T-helper 2 cell treated with Interferon-gamma antibody and Interleukin-4, amounts not matched to agents 5 μg/mL and 100 μg/mL, for 36 hours (primary cell): Measurements from ENCODE around the gene MMEL1.
A peak's percentile ranks its signal among the peaks of the same experiment; 100 is the strongest.
"Not testable (repeated sequence)": the region's sequence is repeated elsewhere in the genome, so short reads cannot be mapped to it uniquely, and the experiment has no call there.

Experiments used
- DNase-seq: peaks from one replicate; pipeline ENCODE4 v3.0.0; 2021; ENCODE audit warnings: low spot score
- H3K27ac Mint-ChIP-seq: one replicate; pipeline ENCODE4 v1.8.0; 2021; ENCODE audit warnings: mild to moderate bottlenecking, mixed read lengths
- H3K27me3 Mint-ChIP-seq: one replicate; pipeline ENCODE4 v1.8.0; 2021; ENCODE audit warnings: low read depth, mixed read lengths
- H3K36me3 Mint-ChIP-seq: one replicate; pipeline ENCODE4 v1.8.0; 2021; ENCODE audit warnings: low read depth, mixed read lengths
- H3K4me1 Mint-ChIP-seq: one replicate; pipeline ENCODE4 v1.8.0; 2021; ENCODE audit warnings: low read depth, mixed read lengths
- H3K4me3 Mint-ChIP-seq: one replicate; pipeline ENCODE4 v1.8.0; 2022; ENCODE audit warnings: mild to moderate bottlenecking, moderate library complexity, mixed read lengths
- H3K9me3 Mint-ChIP-seq: one replicate; pipeline ENCODE4 v1.8.0; 2021; ENCODE audit warnings: mixed read lengths

Gene MMEL1, protein sequence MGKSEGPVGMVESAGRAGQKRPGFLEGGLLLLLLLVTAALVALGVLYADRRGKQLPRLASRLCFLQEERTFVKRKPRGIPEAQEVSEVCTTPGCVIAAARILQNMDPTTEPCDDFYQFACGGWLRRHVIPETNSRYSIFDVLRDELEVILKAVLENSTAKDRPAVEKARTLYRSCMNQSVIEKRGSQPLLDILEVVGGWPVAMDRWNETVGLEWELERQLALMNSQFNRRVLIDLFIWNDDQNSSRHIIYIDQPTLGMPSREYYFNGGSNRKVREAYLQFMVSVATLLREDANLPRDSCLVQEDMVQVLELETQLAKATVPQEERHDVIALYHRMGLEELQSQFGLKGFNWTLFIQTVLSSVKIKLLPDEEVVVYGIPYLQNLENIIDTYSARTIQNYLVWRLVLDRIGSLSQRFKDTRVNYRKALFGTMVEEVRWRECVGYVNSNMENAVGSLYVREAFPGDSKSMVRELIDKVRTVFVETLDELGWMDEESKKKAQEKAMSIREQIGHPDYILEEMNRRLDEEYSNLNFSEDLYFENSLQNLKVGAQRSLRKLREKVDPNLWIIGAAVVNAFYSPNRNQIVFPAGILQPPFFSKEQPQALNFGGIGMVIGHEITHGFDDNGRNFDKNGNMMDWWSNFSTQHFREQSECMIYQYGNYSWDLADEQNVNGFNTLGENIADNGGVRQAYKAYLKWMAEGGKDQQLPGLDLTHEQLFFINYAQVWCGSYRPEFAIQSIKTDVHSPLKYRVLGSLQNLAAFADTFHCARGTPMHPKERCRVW

DNA sequence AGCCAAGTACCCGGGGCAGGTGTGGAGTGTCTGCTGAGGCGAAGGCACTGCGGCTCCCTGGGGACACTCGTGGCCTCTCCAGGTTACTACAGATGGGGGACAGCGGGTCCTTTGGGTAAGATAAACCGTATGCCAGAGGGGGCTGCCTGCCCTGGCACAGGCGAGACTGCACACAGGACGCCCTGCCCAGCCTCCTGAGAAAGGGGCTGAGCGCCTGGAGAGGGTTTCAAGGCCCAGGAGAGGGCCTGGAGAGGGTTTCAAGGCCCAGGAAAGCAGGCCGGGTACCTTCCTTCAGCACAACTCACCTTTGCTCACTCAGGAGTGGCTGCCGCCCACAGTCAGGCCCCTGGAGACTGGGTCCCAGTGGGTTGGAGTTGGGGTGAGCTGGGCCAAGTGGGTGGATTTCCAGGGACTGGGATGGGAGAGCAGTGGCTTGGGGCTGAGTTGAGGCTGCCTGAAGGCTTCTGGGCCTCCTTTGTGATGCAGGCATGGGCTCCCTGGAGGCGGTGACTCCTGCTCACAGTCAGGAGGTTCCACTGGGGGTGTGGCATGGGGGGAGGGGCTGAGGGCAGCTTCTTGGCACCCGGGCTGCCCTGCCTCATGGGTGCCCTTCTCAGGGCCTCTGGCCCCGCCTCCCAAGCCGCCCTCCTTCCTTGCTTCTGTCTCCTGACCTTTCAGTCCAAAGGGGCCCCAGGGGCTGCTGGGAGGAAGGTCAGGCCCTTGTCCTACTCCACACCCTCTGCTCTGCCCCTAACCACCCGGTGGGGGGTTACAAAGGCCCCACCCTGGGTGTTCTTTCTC lies at the start of gene MMEL1:
TSS of gene MMEL1 (minus strand) at position 456 of the 801 bp plus-strand sequence. CDS start 3,532 bp downstream, outside the sequence.
- Mint-ChIP-seq H3K36me3 (peaks cover 2% of the 10 kb centered on the region), H3K4me1 (no peaks in the 10 kb centered on the region)

DNA sequence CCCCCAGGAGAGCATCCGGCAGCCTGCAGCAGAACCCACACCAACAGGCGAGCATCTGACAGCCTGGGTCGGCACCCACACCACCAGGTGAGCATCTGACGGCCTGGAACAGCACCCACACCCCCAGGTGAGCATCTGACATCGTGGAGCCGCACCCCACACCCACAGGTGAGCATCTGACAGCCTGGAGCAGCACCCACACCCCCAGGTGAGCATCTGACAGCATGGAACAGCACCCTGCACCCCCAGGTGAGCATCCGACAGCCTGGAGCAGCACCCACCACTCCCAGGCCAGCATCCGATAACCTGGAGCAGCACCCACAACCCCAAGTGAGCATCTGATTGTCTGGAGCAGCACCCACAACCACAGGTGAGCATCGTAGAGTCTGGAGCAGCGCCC lies 43.9 kb upstream of the MMEL1 start:
- H3K27me3 Mint-ChIP-seq, H3K9me3 Mint-ChIP-seq, DNase-seq, H3K27ac Mint-ChIP-seq, H3K36me3 Mint-ChIP-seq, H3K4me1 Mint-ChIP-seq, H3K4me3 Mint-ChIP-seq: not testable (repeated sequence)

More for the DNA sequence above, at the start of gene MMEL1:
- Mint-ChIP-seq H3K27ac (no peak within 1 kb of the TSS), H3K9me3 (peaks cover 27% of the 10 kb centered on the region), H3K4me3 (no peak within 1 kb of the TSS), H3K27me3 (peaks cover 19% of the 10 kb centered on the region)
- DNase-seq = no peak

DNA sequence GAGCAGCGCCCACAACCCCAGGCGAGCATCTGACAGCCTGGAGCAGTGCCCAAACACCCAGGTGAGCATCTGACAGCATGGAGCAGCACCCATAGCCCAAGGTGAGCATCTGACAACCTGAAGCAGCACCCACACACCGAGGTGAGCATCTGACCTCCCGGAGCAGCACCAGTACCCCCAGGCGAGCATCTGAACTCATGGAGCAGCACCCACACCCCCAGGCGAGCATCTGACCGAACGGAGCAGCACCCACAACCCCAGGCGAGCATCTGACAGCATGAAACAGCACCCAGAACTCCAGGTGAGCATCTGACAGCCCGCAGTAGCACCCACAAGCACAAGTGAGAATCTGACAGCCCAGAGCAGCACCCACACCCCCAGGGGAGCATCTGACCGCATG lies 38.8 kb upstream of the MMEL1 start:
- H3K27ac Mint-ChIP-seq, H3K27me3 Mint-ChIP-seq, H3K4me1 Mint-ChIP-seq, H3K4me3 Mint-ChIP-seq, DNase-seq, H3K36me3 Mint-ChIP-seq, H3K9me3 Mint-ChIP-seq: not testable (repeated sequence)

DNA sequence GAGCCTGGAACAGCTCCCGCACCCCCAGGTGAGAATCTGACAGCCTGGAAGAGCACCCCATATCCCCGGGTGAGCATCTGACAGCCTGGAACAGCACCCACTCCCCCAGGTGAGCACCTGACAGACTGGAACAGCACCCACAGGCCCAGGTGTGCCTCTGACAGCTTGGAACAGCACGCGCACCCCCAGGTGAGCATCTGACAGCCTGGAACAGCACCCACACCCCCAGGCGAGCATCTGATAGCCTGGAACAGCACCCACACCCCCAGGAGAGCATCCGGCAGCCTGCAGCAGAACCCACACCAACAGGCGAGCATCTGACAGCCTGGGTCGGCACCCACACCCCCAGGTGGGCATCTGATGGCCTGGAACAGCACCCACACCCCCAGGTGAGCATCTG lies 27.0 kb upstream of the MMEL1 start:
- not testable (repeated sequence) for H3K36me3 Mint-ChIP-seq, H3K4me1 Mint-ChIP-seq, H3K27me3 Mint-ChIP-seq, H3K4me3 Mint-ChIP-seq, H3K27ac Mint-ChIP-seq, H3K9me3 Mint-ChIP-seq
- peak; percentile 3 for DNase-seq

DNA sequence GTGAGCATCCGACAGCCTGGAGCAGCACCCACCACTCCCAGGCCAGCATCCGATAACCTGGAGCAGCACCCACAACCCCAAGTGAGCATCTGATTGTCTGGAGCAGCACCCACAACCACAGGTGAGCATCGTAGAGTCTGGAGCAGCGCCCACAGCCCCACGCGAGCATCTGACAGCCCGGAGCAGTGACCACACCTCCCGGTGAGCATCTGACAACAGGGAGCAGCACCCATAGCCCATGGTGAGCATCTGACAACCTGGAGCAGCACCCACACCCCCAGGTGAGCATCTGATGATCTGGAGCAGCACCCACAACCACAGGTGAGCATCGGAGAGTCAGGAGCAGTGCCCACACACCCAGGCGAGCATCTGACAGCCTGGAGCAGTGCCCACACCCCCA lies 25.1 kb upstream of the MMEL1 start:
- H3K4me3 Mint-ChIP-seq, H3K27me3 Mint-ChIP-seq, H3K4me1 Mint-ChIP-seq, H3K27ac Mint-ChIP-seq, H3K9me3 Mint-ChIP-seq, H3K36me3 Mint-ChIP-seq: not testable (repeated sequence)
- DNase-seq = peak; percentile 3

DNA sequence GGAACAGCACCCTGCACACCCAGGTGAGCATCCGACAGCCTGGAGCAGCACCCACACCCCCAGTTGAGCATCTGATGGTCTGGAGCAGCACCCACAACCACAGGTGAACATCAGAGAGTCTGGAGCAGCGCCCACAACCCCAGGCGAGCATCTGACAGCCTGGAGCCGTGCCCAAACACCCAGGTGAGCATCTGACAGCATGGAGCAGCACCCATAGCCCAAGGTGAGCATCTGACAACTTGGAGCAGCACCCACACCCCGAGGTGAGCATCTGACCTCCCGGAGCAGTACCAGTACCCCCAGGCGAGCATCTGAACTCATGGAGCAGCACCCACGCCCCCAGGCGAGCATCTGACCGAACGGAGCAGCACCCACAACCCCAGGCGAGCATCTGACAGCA lies 24.3 kb upstream of the MMEL1 start:
- not testable (repeated sequence) for H3K9me3 Mint-ChIP-seq, H3K4me1 Mint-ChIP-seq, H3K27ac Mint-ChIP-seq, H3K36me3 Mint-ChIP-seq, H3K4me3 Mint-ChIP-seq, DNase-seq, H3K27me3 Mint-ChIP-seq

DNA sequence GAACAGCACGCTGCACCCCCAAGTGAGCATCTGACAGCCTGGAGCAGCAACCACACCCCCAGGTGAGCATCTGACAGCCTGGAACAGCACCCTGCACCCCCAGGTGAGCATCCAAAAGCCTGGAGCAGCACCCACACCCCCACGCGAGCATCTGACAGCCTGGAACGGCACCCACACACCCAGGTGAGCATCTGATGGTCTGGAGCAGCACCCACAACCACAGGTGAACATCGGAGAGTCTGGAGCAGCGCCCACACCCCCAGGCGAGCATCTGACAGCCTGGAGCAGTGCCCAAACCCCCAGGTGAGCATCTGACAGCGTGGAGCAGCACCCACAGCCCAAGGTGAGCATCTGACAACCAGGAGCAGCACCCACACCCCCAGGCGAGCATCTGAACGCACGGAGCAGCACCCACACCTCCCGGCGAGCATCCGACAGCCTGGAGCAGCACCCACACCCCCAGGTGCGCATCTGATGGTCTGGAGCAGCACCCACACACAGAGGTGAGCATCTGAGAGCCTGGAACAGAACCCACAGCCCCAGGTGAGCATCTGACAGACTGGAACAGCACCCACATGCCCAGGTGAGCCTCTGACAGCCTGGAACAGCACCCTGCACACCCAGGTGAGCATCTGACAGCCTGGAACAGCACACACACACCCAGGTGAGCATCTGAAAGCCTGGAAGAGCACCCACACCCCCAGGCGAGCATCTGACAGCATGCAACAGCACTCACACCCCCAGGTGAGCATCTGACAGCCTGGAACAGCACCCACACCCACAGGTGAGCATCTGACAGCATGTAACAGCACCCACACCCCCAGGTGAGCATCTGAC lies 23.0 kb upstream of the MMEL1 start:
- H3K27me3 Mint-ChIP-seq, H3K4me1 Mint-ChIP-seq, H3K27ac Mint-ChIP-seq, DNase-seq, H3K9me3 Mint-ChIP-seq, H3K4me3 Mint-ChIP-seq, H3K36me3 Mint-ChIP-seq: not testable (repeated sequence)

DNA sequence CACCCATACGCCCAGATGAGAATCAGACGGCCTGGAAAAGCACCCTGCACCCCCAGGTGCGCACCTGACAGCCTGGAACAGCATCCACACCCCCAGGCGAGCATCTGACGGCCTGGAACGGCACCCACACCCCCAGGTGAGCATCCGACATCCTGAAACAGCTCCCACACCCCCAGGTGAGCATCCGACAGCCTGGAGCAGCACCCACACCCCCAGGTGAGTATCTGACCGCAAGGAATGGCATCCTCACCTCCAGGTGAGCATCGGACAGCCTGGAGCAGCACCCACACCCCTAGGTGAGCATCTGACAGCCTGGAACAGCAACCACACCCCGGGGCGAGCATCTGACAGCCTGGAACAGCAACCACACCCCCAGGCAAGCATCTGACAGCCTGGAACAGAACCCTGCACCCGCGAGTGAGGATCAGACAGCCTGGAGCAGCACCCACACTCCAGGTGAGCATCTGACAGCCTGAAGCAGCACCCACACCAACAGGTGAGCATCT lies 21.7 kb upstream of the MMEL1 start:
- H3K4me3 Mint-ChIP-seq, H3K27ac Mint-ChIP-seq, H3K36me3 Mint-ChIP-seq, H3K27me3 Mint-ChIP-seq, H3K9me3 Mint-ChIP-seq, H3K4me1 Mint-ChIP-seq, DNase-seq: not testable (repeated sequence)

DNA sequence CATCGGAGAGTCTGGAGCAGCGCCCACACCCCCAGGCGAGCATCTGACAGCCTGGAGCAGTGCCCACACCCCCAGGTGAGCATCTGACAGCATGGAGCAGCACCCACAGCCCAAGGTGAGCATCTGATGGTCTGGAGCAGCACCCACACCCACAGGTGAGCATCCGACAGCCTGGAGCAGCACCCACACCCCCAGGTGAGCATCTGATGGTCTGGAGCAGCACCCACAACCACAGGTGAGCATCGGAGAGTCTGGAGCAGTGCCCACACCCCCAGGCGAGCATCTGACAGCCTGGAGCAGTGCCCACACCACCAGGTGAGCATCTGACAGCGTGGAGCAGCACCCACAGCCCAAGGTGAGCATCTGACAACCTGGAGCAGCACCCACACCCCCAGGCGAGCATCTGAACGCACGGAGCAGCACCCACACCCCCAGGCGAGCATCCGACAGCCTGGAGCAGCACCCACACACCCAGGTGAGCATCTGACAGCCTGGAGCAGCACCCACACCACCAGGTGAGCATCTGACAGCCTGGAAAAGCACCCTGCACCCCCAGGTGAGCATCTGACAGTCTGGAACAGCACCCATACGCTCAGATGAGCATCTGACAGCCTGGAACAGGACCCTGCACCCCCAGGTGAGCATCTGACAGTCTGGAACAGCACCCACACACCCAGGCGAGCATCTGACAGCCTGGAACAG lies 21.1 kb upstream of the MMEL1 start:
- not testable (repeated sequence) for H3K27me3 Mint-ChIP-seq, H3K4me1 Mint-ChIP-seq, H3K27ac Mint-ChIP-seq, H3K9me3 Mint-ChIP-seq, H3K36me3 Mint-ChIP-seq, DNase-seq, H3K4me3 Mint-ChIP-seq

DNA sequence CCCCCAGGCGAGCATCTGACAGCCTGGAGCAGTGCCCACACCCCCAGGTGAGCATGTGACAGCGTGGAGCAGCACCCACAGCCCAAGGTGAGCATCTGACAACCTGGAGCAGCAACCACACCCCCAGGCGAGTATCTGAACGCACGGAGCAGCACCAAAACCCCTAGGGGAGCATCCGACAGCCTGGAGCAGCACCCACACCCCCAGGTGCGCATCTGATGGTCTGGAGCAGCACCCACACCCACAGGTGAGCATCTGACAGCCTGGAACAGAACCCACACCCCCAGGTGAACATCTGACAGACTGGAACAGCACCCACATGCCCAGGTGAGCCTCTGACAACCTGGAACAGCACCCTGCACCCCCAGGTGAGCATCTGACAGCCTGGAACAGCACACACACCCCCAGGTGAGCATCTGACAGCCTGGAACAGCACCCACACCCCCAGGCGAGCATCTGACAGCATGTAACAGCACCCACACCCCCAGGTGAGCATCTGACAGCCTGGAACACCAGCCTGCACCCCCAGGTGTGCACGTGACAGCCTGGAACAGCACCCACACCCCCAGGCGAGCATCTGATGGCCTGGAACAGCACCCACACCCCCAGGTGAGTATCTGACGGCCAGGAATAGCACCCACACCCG lies 20.2 kb upstream of the MMEL1 start:
- not testable (repeated sequence) for H3K27me3 Mint-ChIP-seq, H3K4me3 Mint-ChIP-seq, H3K27ac Mint-ChIP-seq, H3K36me3 Mint-ChIP-seq, DNase-seq, H3K4me1 Mint-ChIP-seq, H3K9me3 Mint-ChIP-seq

DNA sequence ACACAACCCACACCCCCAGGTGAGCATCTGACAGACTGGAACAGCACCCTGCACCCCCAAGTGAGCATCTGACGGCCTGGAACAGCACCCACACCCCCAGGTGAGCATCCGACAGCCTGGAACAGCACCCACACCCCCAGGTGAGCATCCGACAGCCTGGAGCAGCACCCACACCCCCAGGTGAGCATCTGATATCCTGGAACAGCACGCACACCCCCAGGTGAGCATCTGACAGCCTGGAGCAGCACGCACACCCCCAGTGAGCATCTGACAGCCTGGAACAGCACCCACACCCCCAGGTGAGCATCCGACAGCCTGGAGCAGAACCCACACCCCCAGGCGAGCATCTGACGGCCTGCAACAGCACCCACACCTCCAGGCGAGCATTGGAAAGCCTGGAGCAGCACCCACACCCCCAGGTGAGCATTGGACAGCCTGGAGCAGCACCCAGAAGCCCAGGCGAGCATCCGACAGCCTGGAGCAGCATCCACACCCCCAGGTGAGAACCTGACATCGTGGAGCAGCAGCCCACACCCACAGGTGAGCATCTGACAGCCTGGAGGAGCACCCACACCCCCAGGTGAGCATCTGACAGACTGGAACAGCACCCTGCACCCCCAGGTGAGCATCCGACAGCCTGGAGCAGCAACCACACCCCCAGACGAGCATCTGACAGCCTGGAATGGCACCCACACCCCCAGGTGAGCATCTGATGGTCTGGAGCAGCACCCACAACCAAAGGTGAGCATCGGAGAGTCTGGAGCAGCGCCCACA lies 19.5 kb upstream of the MMEL1 start:
- H3K27me3 Mint-ChIP-seq, H3K4me3 Mint-ChIP-seq, H3K9me3 Mint-ChIP-seq, H3K4me1 Mint-ChIP-seq, H3K27ac Mint-ChIP-seq, DNase-seq, H3K36me3 Mint-ChIP-seq: not testable (repeated sequence)

DNA sequence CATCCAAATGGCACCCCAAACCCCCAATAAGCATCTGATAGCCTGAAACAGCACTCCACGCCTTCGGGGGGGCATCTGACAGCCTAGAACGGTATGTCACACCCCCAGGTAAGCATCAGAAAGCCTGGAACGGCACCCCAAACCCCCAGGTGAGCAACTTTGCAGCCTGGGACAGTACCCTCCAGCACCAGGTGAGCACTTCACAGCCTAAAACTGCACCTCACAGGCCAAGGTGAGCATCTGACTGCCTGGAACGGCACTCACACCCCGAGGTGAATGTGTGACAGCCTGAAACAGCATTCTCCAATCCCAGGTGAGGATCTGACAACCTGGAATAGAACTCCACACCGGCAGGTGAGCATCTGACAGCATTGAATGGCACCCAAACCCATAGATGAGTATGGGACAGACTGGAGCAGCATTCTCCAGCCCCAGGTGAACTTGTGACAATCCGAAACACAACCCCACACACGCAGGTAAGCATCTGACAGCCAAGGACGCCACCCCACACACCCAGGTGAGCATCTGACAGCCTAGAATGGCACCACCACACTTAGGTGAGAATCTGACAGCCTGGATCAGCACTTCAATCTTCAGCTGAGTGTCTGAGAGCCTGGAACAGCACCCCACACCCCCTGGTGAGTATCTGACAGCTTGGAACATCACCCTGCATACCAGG lies 18.3 kb upstream of the MMEL1 start:
- DNase-seq = no peak
- H3K4me1 Mint-ChIP-seq = no peaks in the 10 kb centered on the region
- peaks cover 17% of the 10 kb centered on the region for H3K9me3 Mint-ChIP-seq
- H3K27ac Mint-ChIP-seq = no peak overlapping the region
- H3K27me3 Mint-ChIP-seq = no peaks in the 10 kb centered on the region
- H3K4me3 Mint-ChIP-seq = no peak overlapping the region
- H3K36me3 Mint-ChIP-seq = peaks cover 2% of the 10 kb centered on the region
